HCT116 (cell line): ENCODE results near the gene MUSTN1. TPM values are rescaled to one million over a fixed set of nuclear protein-coding genes. Genes with fewer than 3 reads are reported as not detected.

Experiments
- ATAC-seq: fragments of 200-7000 bp; cut with Tn5 transposase; 2 replicates; pipeline ENCODE4 v1.9.1; 2020; ENCODE audit warnings: mild to moderate bottlenecking, moderate library complexity
- BruUV-seq: library from RNA; stranded (reverse); fragments of 400-500 nt; replicated peaks from 2 replicates; lab custom pipeline; 2021; lab: Mats Ljungman, UMichigan
- CTCF ChIA-PET: fragments of 300-600 bp; sonication (Branson Sonifier 250); formaldehyde crosslinking; loops from one replicate; lab custom pipeline; 2021; ENCODE audit warnings: antibody characterized with exemption; lab: Charles Lee
- POLR2A ChIA-PET: fragments of 300-600, 350-600 bp; sonication (Branson Sonifier 250); formaldehyde crosslinking; loops from one replicate; lab custom pipeline; 2021; ENCODE audit warnings: antibody characterized with exemption; lab: Charles Lee
- RAD21 ChIA-PET, 2 experiments: fragments of 300-600 bp; sonication (Branson Sonifier 250); formaldehyde crosslinking; loops; one replicate each; lab custom pipeline; 2023; ENCODE audit warnings: low total read pairs in 2 of 2; ENCODE audit not compliant: uncharacterized antibody in 2 of 2, unreplicated experiment in 2 of 2, low non-redundant PET in 1 of 2; lab: Charles Lee
- DNase-seq: peaks from one replicate; pipeline ENCODE4 v3.0.0-alpha.2; 2010; ENCODE audit warnings: low read depth, low spot score
- H2AFZ ChIP-seq: fragments of 200-600 bp; shearing (Covaris generic), sonication (generic); 2 replicates; pipeline ENCODE4 v1.6.1; 2017; ENCODE audit warnings: low read depth, mixed run types, mixed read lengths, antibody characterized with exemption, low read length; ENCODE audit not compliant: poor library complexity, severe bottlenecking
- H3K27ac ChIP-seq: 2 replicates; pipeline ENCODE4 v1.5.1; 2012; ENCODE audit warnings: low read depth, low read length
- H3K27me3 ChIP-seq: fragments of 200-600 bp; sonication (generic); 2 replicates; pipeline ENCODE4 v1.6.1; 2016; ENCODE audit warnings: mixed run types, low read length, mixed read lengths; ENCODE audit not compliant: insufficient read depth
- H3K36me3 ChIP-seq, 2 experiments: fragments of 200-500 bp in 1 of 2; fragments of 200-600 bp in 1 of 2; sonication (Bioruptor generic) in 1 of 2; sonication (generic) in 1 of 2; 2 replicates each; pipeline versions ENCODE4 v1.5.1 to v1.6.1; 2014 to 2016; ENCODE audit warnings: low read length in 2 of 2, inconsistent platforms in 1 of 2, mixed read lengths in 1 of 2, mixed run types in 1 of 2; ENCODE audit not compliant: insufficient read depth in 2 of 2, control insufficient read depth in 1 of 2
- H3K4me1 ChIP-seq, 2 experiments: fragments of 200-600 bp in 1 of 2; sonication (generic) in 1 of 2; 2 replicates each; pipeline versions ENCODE4 v1.5.1 to v1.6.1; 2012 to 2017; ENCODE audit warnings: low read length in 2 of 2, inconsistent platforms in 1 of 2, mild to moderate bottlenecking in 1 of 2, mixed read lengths in 1 of 2, mixed run types in 1 of 2, moderate library complexity in 1 of 2; ENCODE audit not compliant: insufficient read depth in 2 of 2, control insufficient read depth in 1 of 2
- H3K4me2 ChIP-seq: fragments of 200-600 bp; sonication (generic); 2 replicates; pipeline ENCODE4 v1.6.1; 2017; ENCODE audit warnings: mixed run types, low read length, mixed read lengths
- H3K4me3 ChIP-seq, 2 experiments: fragments of 200-600 bp in 1 of 2; sonication (generic) in 1 of 2; replicated peaks in 1 of 2; 2 replicates each; pipeline ENCODE4 v1.5.1; 2011 to 2016; ENCODE audit warnings: low read length in 2 of 2, control low read depth in 1 of 2, low read depth in 1 of 2, mild to moderate bottlenecking in 1 of 2, mixed read lengths in 1 of 2, mixed run types in 1 of 2
- H3K79me2 ChIP-seq: fragments of 200-600 bp; sonication (generic); 2 replicates; pipeline ENCODE4 v1.6.1; 2017; ENCODE audit warnings: mild to moderate bottlenecking, mixed run types, low read length, moderate library complexity, mixed read lengths; ENCODE audit not compliant: insufficient read depth
- H3K9ac ChIP-seq: fragments of 200-600 bp; sonication (generic); 2 replicates; pipeline ENCODE4 v1.6.1; 2016; ENCODE audit warnings: low read length, mixed read lengths
- H3K9me2 ChIP-seq: fragments of 200-600 bp; sonication (generic), shearing (Covaris generic); 2 replicates; pipeline ENCODE4 v1.6.1; 2017; ENCODE audit warnings: mixed run types, mild to moderate bottlenecking, moderate library complexity; ENCODE audit not compliant: insufficient read depth
- H3K9me3 ChIP-seq, 2 experiments: fragments of 200-500 bp in 1 of 2; fragments of 200-600 bp in 1 of 2; sonication (Bioruptor generic) in 1 of 2; sonication (generic) in 1 of 2; 2 replicates each; pipeline ENCODE4 v1.6.1; 2014 to 2017; ENCODE audit warnings: low read length in 2 of 2, mixed read lengths in 2 of 2, inconsistent platforms in 1 of 2, low read depth in 1 of 2, mild to moderate bottlenecking in 1 of 2, mixed run types in 1 of 2, moderate library complexity in 1 of 2; ENCODE audit not compliant: control insufficient read depth in 1 of 2, insufficient read depth in 1 of 2
- H4K20me1 ChIP-seq: fragments of 200-600 bp; sonication (generic), shearing (Covaris generic); 2 replicates; pipeline ENCODE4 v1.6.1; 2017; ENCODE audit warnings: mixed run types, mild to moderate bottlenecking, moderate library complexity; ENCODE audit not compliant: insufficient read depth
- CBX3 ChIP-seq: IDR thresholded peaks from 2 replicates; pipeline ENCODE4 v1.6.1; 2012; ENCODE audit warnings: low read depth
- EZH2 ChIP-seq: fragments of 200-600 bp; sonication (generic); IDR thresholded peaks from 2 replicates; pipeline ENCODE4 v1.6.1; 2017; ENCODE audit warnings: antibody characterized with exemption, mixed run types
- EZH2phosphoT487 ChIP-seq: fragments of 200-600 bp; IDR thresholded peaks from 2 replicates; pipeline ENCODE4 v1.6.1; 2018; ENCODE audit warnings: antibody characterized with exemption, borderline replicate concordance
- JUND ChIP-seq: IDR thresholded peaks from 2 replicates; pipeline ENCODE4 v1.6.1; 2012
- RAD21 ChIP-seq: IDR thresholded peaks from 2 replicates; pipeline ENCODE4 v1.6.1; 2012; ENCODE audit warnings: low read depth, mild to moderate bottlenecking
- REST ChIP-seq: IDR thresholded peaks from 2 replicates; pipeline ENCODE4 v1.6.1; 2012; ENCODE audit warnings: low read depth
- YY1 ChIP-seq: IDR thresholded peaks from 2 replicates; pipeline ENCODE4 v1.6.1; 2011; ENCODE audit warnings: low read length, low read depth, moderate library complexity, mild to moderate bottlenecking; ENCODE audit not compliant: insufficient replicate concordance; ENCODE audit errors: extremely low read depth
- intact Hi-C: fragments of 100-400 bp; cut with micrococcal nuclease; formaldehyde crosslinking; loops from 2 replicates; pipeline ENCODE4 v1.10.0; 2022
- total RNA-seq: library from RNA; stranded (reverse); gene quantifications from one replicate; pipeline ENCODE4 v1.2.1, GENCODE V29; 2021; ENCODE audit not compliant: unreplicated experiment

Gene MUSTN1
- total RNA-seq, 1 experiment from 2014 or later: 0.44 TPM

- Histone ChIP-seq H3K79me2 (no peaks in the 10 kb centered on the region), H3K9me2 (no peaks in the 10 kb centered on the region), H3K36me3 (no peaks in the 10 kb centered on the region), H3K4me1 (no peaks in the 10 kb centered on the region)
- DNase-seq: no peak
- intact Hi-C loops: no loop called here
- RAD21 ChIA-PET: no interaction called here
- POLR2A ChIA-PET: no interaction called here
- no peak for TF ChIP-seq YY1
- TF ChIP-seq REST: no peak
- TF ChIP-seq CBX3: no peak
- no peak for TF ChIP-seq JUND
- TF ChIP-seq RAD21: no peak
- TF ChIP-seq EZH2phosphoT487: no peak
- no peak for TF ChIP-seq EZH2
- TF ChIP-seq, all 23 proteins: peak for 0
- no peak overlapping the region for H2AFZ ChIP-seq
- ATAC-seq: no peak
- H3K9ac ChIP-seq: no peak overlapping the region
- no TSS peak for BruUV-seq
- no peaks in the 10 kb centered on the region for H3K9me3 ChIP-seq
- H3K4me2 ChIP-seq: no peak overlapping the region
- H3K27ac ChIP-seq: no peak overlapping the region
- H3K4me3 ChIP-seq: no peak overlapping the region
- CTCF ChIA-PET: interaction anchor here (2.0 kb wide), 1 partner anchor 9 kb away, joined by 6 read pairs; no protein-coding TSS in a partner anchor
- no peaks in the 10 kb centered on the region for H3K27me3 ChIP-seq
- no peaks in the 10 kb centered on the region for H4K20me1 ChIP-seq
These were observed 23.3 kb downstream of the MUSTN1 start for GRCh38 chr3:52811452-52812011.
